KBM-7 (cell line): ENCODE results near the gene SUB1.

Source experiments
- DNase-seq: peaks from one replicate; pipeline ENCODE4 v3.0.0-alpha.2; 2015
- in situ Hi-C: fragments of 300-500 bp; cut with MboI; formaldehyde crosslinking; loops from 2 replicates; pipeline ENCODE4 v1.14.3; 2020; ENCODE audit warnings: low sequenced_read_pairs, low pct_unique_long_range_greater_than_20kb, mixed read lengths

Gene SUB1

GRCh38 chr5:32589942-32590869, 4.8 kb downstream of the SUB1 start:
- peak; percentile 63 for DNase-seq
- in situ Hi-C loops = loop anchor here (25.0 kb wide), 1 partner anchor 103 kb away; no protein-coding TSS in a partner anchor

DNA sequence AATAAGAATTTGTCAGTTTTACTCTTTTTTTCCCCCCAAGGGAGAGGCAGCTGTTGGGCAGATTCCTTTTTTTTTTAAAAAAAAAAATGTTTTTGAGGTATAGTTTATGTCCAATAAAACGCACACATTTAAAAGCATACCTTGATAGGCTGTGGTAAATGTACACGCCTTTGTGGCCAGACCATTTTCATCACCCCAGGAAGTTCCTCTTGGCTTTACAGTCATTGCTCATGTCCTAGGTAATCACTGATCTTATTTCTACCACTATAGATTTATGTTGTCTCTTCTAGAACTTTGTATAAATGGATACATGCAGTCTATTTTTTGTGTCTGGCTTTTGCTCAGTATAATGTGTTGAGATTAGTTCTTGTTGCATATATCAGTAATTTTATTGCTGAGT, 9.8 kb downstream of the SUB1 start:
- DNase-seq = no peak
- in situ Hi-C loops = loop anchor here (25.0 kb wide), 1 partner anchor 108 kb away; no protein-coding TSS in a partner anchor

- in situ Hi-C loops = loop anchor here (25.0 kb wide), 1 partner anchor 110 kb away; no protein-coding TSS in a partner anchor
- DNase-seq = no peak
These were observed 11.8 kb downstream of the SUB1 start for GRCh38 chr5:32597041-32597629.

DNA sequence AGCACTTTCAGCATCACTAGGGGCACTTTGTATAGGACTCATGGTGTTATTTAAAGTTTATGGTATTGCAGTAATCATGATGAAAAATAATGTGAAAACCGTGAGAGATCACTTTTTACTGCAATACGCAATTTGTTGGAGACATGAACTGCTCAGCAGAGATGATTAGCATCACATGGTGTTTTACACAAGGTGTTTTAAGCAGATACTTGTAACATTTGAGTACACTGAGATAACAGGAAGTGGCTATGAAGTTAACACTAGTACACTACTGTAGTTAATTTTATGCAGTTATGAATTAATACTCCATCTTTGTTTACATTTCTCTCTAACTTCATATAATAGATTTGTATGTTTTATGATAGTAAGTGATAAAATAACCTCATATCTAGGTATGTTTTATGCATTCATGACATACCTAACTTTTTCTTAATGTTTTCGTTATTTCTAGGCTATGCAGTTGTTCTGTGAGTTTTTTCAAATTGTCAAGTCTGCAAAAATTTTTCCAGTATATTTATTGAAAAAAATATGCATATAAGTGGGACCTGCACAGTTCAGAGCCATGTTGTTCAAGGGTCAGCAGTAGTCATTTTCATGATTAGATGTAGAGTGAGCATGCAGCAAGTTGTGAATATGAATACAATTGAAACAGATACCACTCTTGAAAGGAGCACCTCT, 13.0 kb downstream of the SUB1 start:
- DNase-seq = no peak
- in situ Hi-C loops = loop anchor here (25.0 kb wide), 1 partner anchor 111 kb away; no protein-coding TSS in a partner anchor

DNA sequence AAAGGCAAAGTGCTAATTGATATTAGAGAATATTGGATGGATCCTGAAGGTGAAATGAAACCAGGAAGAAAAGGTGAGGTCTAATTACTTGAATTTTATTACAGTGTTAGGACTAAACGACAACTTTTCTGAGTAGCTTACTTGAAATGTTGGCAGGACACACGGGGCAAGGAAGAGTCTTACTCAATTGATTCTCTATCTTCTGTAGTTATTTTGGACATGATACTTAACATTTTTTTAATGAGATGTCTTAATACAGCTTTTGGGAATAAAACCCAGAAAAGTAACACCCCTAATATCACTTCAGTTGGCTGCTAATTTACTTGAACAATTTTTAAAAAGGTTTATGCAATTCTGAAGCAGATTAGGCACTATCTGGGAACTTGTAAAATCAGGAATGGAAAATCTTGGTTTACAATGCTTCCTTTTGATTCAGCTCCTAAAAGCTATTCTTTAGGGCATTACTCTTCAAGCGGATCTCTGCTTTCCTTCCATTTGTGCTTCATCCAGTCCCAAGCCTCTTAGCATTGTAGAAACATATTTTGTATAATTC, 13.7 kb downstream of the SUB1 start:
- DNase-seq = no peak
- in situ Hi-C loops = loop anchor here (25.0 kb wide), 1 partner anchor 112 kb away; no protein-coding TSS in a partner anchor

DNA sequence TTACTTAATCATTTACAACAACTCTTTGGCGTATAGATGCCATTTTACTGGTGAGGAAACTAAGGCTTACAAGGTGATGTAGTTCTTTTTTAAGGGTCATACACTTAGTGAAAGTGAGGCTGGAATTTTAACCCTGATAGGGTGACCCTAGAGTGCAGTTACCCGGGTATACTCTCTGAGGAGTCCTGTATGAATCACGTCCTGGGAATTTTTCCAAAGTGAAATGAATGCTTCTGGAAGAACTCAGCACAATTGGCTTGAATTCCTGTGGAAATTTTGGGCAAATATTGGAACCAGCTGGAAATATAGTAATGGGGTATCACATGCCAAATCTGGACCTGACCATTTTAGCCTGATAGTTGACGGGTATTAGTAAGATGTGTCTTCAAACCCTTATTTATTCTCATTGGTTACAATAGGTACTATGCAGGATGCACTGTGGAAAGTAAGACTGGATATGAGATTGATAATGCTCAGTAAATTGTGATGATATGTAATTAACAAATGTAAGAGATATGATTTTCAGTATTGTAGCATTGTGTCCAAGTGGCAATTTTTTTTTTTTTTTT, 14.8 kb downstream of the SUB1 start:
- DNase-seq = no peak
- in situ Hi-C loops = no loop called here

- no peak for DNase-seq
- in situ Hi-C loops = no loop called here
These were observed 16.4 kb downstream of the SUB1 start for GRCh38 chr5:32601623-32602295.

GRCh38 chr5:32602906-32603305, 17.5 kb downstream of the SUB1 start:
- DNase-seq = no peak
- in situ Hi-C loops = no loop called here

DNA sequence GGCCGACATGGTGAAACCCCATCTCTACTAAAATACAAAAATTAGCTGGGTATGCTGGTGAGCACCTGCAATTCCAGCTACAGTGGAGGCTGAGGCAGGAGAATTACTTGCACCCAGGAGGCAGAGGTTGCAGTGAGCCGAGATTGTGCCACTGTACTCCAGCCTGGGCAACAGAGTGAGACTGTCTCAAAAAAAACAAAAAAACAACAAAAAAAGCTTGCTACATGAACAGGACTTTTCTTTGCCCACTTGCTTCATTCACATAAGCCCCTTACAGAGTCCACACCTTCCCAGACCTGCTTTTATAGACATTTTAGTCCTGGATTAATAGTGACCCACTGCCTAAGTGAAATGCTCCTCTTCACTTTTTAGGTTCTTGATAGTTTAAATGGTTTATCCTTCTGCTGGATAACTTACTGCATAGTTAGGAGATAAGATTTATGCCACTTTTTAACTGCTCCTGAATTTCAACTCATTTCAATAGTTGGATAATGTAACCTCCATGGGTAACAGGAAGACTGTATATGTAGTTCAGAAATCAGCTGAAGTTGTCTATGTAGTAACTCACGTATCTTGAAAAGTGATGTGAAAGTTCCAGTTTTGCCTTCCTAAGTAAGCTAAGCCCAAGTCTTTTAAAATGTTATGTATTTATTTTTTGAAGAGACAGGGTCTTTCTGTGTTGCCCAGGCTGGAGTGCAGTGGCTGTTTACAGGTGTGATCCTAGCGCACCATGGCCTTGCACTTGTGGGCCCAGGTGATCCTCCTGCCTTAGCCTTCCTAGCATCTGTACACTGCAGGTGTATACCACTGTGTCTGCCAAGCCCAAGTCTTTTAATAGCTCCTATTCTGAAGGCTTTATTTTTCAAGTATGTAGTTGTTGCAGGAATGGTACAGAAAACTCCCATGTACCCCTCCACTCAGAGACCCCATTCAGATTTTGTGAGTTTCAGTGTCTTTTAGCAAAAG, 19.7 kb downstream of the SUB1 start:
- in situ Hi-C loops = no loop called here
- DNase-seq = no peak

DNA sequence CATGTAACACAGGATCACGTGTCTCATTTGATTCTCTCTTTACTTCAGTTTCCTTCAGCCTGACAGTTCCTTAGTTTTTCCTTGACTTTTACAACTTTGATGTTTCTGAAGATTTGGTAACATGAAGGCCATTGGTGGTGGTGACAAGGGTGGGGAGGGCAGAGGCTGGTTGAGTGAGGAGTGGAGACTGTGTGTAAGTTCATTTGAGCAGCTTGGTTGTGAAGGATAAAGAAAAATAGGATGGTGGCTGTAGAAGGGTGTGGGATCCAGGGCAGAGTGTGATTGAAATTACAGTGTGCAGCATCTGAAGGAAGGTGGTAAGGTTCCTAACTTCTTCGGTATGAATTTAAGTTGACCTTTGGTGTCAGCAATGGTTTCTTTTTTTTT, 20.4 kb downstream of the SUB1 start:
- in situ Hi-C loops = no loop called here
- no peak for DNase-seq

DNA sequence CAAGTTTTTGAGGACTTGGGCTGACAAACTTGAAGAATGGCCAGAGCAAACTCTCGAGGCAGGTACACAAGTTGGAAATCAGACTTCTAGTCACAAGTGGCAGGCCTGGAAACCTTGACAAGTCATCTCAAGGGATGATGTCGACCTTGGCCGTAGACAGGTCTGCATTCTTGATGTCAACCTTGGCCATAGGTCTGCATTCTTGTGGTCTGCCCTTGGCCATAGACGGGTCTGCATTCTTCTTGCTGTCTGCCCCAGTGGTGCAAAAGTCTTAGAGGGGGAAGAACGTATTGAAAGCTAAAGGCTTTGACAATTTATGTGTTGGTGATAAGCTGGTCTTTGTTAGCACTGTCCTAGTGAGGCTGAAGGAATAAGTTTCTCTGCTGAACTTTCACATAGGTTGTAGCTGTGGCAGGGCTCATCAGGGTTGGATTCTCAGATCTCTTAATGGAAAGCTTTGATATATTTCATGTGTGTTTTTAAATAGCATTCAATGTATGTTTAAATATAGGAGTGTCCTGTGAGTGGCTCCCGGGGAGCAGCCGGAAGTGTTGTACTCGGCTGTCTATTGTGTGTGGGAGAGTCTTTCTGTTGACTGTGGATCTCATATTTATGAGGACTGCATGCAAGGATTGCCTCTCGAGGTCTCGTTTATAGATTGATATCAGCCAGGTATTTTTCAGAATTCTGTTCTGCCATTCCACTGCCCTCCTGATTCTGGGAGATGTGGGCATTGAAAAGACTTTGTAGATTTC, 27.0 kb downstream of the SUB1 start:
- in situ Hi-C loops = no loop called here
- no peak for DNase-seq

- in situ Hi-C loops = no loop called here
- peak; percentile 89 for DNase-seq
These were observed 27.8 kb downstream of the SUB1 start for GRCh38 chr5:32613050-32613672.

DNA sequence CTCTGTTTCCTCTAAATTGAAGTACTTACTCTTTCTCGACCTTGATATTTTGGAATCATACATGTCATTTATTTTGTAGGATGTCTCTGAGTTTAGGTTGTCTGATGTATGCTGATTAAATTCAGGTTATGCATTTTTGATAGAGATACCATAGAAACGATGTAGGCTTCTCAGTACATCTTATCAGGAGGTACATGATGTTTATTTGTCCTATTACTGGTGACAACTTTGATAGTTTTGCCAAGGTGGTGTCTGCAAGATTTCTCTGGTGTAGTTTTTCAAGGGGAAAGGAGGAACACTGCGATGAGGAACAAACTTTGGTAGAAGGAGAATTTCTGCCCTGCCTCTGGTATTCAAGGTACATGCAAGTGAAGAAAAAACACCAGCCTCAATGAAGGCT, 29.9 kb downstream of the SUB1 start:
- in situ Hi-C loops = no loop called here
- DNase-seq = no peak

DNA sequence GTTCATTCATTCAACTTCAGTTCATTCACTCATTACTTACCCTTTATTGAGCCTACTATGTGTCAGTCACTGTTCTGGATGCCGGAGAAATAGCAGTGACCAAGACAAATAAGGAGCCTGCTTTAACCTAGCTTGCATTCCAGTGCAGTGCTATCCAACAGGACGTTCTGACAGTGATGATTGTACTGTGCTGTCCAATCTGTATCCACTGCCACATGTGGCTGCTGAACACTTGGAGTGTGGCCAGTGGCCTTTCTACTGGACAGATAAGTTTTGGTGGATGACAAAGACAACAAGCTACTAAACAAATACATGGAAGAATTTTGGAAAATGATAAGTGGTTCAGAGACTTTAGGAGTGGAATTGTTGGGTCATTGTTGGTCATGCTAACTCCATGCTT, 33.6 kb downstream of the SUB1 start:
- in situ Hi-C loops = no loop called here
- no peak for DNase-seq

DNA sequence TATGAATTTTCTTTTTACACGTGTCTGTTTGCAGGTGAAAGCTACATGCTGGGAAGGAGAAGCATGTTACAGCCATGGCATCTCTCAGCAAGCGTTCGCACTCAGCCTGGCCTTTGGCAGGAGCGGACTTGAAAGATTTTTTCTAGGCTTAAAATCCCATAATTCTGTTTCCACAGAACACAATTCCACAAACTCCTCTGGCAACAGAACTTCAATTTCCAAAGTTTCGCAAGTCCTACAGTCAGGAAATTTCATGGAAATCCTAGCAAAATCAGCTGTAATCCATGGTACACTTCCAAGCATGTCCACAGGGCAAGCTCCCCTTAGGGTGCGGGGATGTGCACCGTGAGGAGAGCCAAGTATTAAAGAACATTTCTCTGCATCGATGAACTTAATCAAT, 35.9 kb downstream of the SUB1 start:
- in situ Hi-C loops = no loop called here
- DNase-seq = no peak

GRCh38 chr5:32625106-32625505, 39.7 kb downstream of the SUB1 start:
- in situ Hi-C loops = no loop called here
- no peak for DNase-seq

DNA sequence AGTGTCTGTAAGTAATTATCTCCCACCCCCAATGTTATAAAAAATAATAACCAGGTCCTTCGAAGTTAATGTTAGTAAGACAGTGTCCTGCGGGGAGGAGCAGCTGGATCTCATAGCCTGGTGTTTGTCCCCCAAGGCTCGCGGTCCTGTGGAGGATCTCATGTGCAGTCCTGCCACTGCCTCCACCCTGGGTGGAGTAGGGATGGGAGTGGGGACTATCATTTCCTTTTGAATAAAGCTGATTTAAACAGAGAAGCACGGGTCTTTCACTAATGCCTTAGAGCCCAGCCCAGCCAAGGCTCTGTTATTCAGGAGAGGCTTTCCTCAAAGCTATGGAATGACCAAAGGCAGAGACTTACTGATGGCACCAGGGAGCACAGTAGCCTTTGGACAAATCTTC, 40.2 kb downstream of the SUB1 start:
- no peak for DNase-seq
- in situ Hi-C loops = no loop called here
